ENCODE measurements around the gene RREB1. TPM values are rescaled to one million over a fixed set of nuclear protein-coding genes. Genes with fewer than 3 reads are reported as not detected.

RREB1 gene
- total and polyA plus RNA-seq, 2 experiments from 2014 or later: 8.5 to 25.5 TPM

GRCh38 chr6:7247828-7248227 is 140.1 kb downstream of the RREB1 start:
- Histone ChIP-seq H4K20me1 (replicated peaks; ENCODE audit: insufficient read depth) (no peaks in the 10 kb centered on the region), H2AFZ (no peak overlapping the region), H3K9me2 (ENCODE audit: insufficient read depth) (no peaks in the 10 kb centered on the region), H3K27me3 (ENCODE audit: insufficient read depth) (no peaks in the 10 kb centered on the region), H3K36me3 (ENCODE audit: insufficient read depth) (no peaks in the 10 kb centered on the region), H3K4me1 (ENCODE audit: insufficient read depth) (peaks cover 5% of the 10 kb centered on the region), H3F3A (replicated peaks; ENCODE audit: low read depth) (no peaks in the 10 kb centered on the region), H3K27ac (ENCODE audit: low read depth) (no peak overlapping the region), H3K4me3 (no peak overlapping the region), H3K4me2 (no peak overlapping the region), H3K79me2 (replicated peaks; ENCODE audit: insufficient read depth) (no peaks in the 10 kb centered on the region)
- peaks cover 9% of the 10 kb centered on the region for H3K4me1 Mint-ChIP-seq
- H3K9me3 Mint-ChIP-seq: no peaks in the 10 kb centered on the region
- H3K27me3 Mint-ChIP-seq (ENCODE audit: insufficient read depth, low read depth, poor library complexity): no peaks in the 10 kb centered on the region
- DNase-seq (ENCODE audit: low spot score): no peak
- no peak for ATAC-seq
- TF ChIP-seq EZH2phosphoT487 (IDR thresholded peaks at IDR 0.05; ENCODE audit: unreplicated experiment) (no peak), ZNF331 (CRISPR knock-in tag; IDR thresholded peaks at IDR 0.05; ENCODE audit: low read depth) (no peak), NANOG (IDR thresholded peaks at IDR 0.05; ENCODE audit: borderline replicate concordance) (no peak), JUNB (IDR thresholded peaks at IDR 0.05; ENCODE audit: unreplicated experiment) (no peak), CTCF (conservative IDR thresholded peaks at IDR 0.05; ENCODE audit: low read depth in 2 of 2) (no peak), STAT1 (IDR thresholded peaks at IDR 0.05; ENCODE audit: unreplicated experiment) (no peak), ETS1 (IDR thresholded peaks at IDR 0.05) (no peak), CREB1 (CRISPR knock-in tag; IDR thresholded peaks at IDR 0.05; ENCODE audit: low read depth) (no peak), EZH2 (IDR thresholded peaks at IDR 0.05; ENCODE audit: low read depth, unreplicated experiment) (no peak), ZNF114 (CRISPR knock-in tag; IDR thresholded peaks at IDR 0.05) (no peak), REST (IDR thresholded peaks at IDR 0.05; ENCODE audit: unreplicated experiment) (no peak), ZNF462 (CRISPR knock-in tag; IDR thresholded peaks at IDR 0.05) (no peak), POLR2AphosphoS5 (IDR thresholded peaks at IDR 0.05; ENCODE audit: low read depth) (no peak)
- H3K36me3 Mint-ChIP-seq (ENCODE audit: low read depth): peaks cover 17% of the 10 kb centered on the region; the same call in 2 of the 3 replicates
- H3K4me3 Mint-ChIP-seq: no peak overlapping the region
- no peak overlapping the region for H3K27ac Mint-ChIP-seq

Data from GM23338 (cell line).